Measurements from ENCODE around the gene LDLRAD4.
"Not testable (repeated sequence)": the region's sequence is repeated elsewhere in the genome, so short reads cannot be mapped to it uniquely, and the experiment has no call there.

LDLRAD4 gene

GRCh38 chr18:13464432-13465123 is 246.0 kb downstream of the LDLRAD4 start:
- DNase-seq (ENCODE audit: low read depth, low spot score) = no peak
- H3K4me3 ChIP-seq (ENCODE audit: low read length) = no peak overlapping the region
- no peaks in the 10 kb centered on the region for H3K9me3 ChIP-seq (ENCODE audit: control insufficient read depth, insufficient read depth, low read length)
- no peaks in the 10 kb centered on the region for H3K27me3 ChIP-seq (ENCODE audit: control insufficient read depth, insufficient read depth, low read length)
- H3K36me3 ChIP-seq (ENCODE audit: control insufficient read depth, insufficient read depth, low read length) = no peaks in the 10 kb centered on the region
- H3K4me1 ChIP-seq (ENCODE audit: control insufficient read depth, insufficient read depth, low read length) = no peaks in the 10 kb centered on the region
- no peak overlapping the region for H3K27ac ChIP-seq (ENCODE audit: low read length)
- WGBS (ENCODE audit: insufficient coverage, insufficient read length) = no CpG with 5 or more reads among the region's 14 CpGs

GRCh38 chr18:13465124-13465446 is 246.5 kb downstream of the LDLRAD4 start:
- H3K4me1 ChIP-seq (ENCODE audit: control insufficient read depth, insufficient read depth, low read length) = no peaks in the 10 kb centered on the region
- no peak for DNase-seq (ENCODE audit: low read depth, low spot score)
- WGBS (ENCODE audit: insufficient coverage, insufficient read length) = no CpG with 5 or more reads among the region's 4 CpGs
- no peaks in the 10 kb centered on the region for H3K27me3 ChIP-seq (ENCODE audit: control insufficient read depth, insufficient read depth, low read length)
- no peak overlapping the region for H3K27ac ChIP-seq (ENCODE audit: low read length)
- no peaks in the 10 kb centered on the region for H3K9me3 ChIP-seq (ENCODE audit: control insufficient read depth, insufficient read depth, low read length)
- H3K36me3 ChIP-seq (ENCODE audit: control insufficient read depth, insufficient read depth, low read length) = no peaks in the 10 kb centered on the region
- H3K4me3 ChIP-seq (ENCODE audit: low read length) = no peak overlapping the region

GRCh38 chr18:13465476-13465875 is 246.9 kb downstream of the LDLRAD4 start:
- H3K9me3 ChIP-seq (ENCODE audit: control insufficient read depth, insufficient read depth, low read length) = no peaks in the 10 kb centered on the region
- DNase-seq (ENCODE audit: low read depth, low spot score) = no peak
- H3K4me1 ChIP-seq (ENCODE audit: control insufficient read depth, insufficient read depth, low read length) = no peaks in the 10 kb centered on the region
- no peaks in the 10 kb centered on the region for H3K36me3 ChIP-seq (ENCODE audit: control insufficient read depth, insufficient read depth, low read length)
- no peaks in the 10 kb centered on the region for H3K27me3 ChIP-seq (ENCODE audit: control insufficient read depth, insufficient read depth, low read length)
- H3K4me3 ChIP-seq (ENCODE audit: low read length) = no peak overlapping the region
- WGBS (ENCODE audit: insufficient coverage, insufficient read length) = no CpG with 5 or more reads among the region's 5 CpGs
- no peak overlapping the region for H3K27ac ChIP-seq (ENCODE audit: low read length)

GRCh38 chr18:13470516-13471197 is 252.1 kb downstream of the LDLRAD4 start:
- Histone ChIP-seq H3K36me3 (ENCODE audit: control insufficient read depth, insufficient read depth, low read length) (no peaks in the 10 kb centered on the region), H3K4me1 (ENCODE audit: control insufficient read depth, insufficient read depth, low read length) (no peaks in the 10 kb centered on the region), H3K27me3 (ENCODE audit: control insufficient read depth, insufficient read depth, low read length) (no peaks in the 10 kb centered on the region), H3K9me3 (ENCODE audit: control insufficient read depth, insufficient read depth, low read length) (no peaks in the 10 kb centered on the region), H3K27ac (ENCODE audit: low read length) (no peak overlapping the region), H3K4me3 (ENCODE audit: low read length) (no peak overlapping the region)
- DNase-seq (ENCODE audit: low read depth, low spot score) = no peak
- WGBS (ENCODE audit: insufficient coverage, insufficient read length) = no CpG with 5 or more reads among the region's 10 CpGs

GRCh38 chr18:13471198-13471845 is 252.8 kb downstream of the LDLRAD4 start:
- H3K4me3 ChIP-seq (ENCODE audit: low read length) = no peak overlapping the region
- H3K27me3 ChIP-seq (ENCODE audit: control insufficient read depth, insufficient read depth, low read length) = no peaks in the 10 kb centered on the region
- no peak overlapping the region for H3K27ac ChIP-seq (ENCODE audit: low read length)
- no peak for DNase-seq (ENCODE audit: low read depth, low spot score)
- H3K9me3 ChIP-seq (ENCODE audit: control insufficient read depth, insufficient read depth, low read length) = no peaks in the 10 kb centered on the region
- WGBS (ENCODE audit: insufficient coverage, insufficient read length) = no CpG with 5 or more reads among the region's 17 CpGs
- no peaks in the 10 kb centered on the region for H3K4me1 ChIP-seq (ENCODE audit: control insufficient read depth, insufficient read depth, low read length)
- no peaks in the 10 kb centered on the region for H3K36me3 ChIP-seq (ENCODE audit: control insufficient read depth, insufficient read depth, low read length)

GRCh38 chr18:13471971-13472628 is 253.5 kb downstream of the LDLRAD4 start:
- no peak overlapping the region for H3K4me3 ChIP-seq (ENCODE audit: low read length)
- H3K27me3 ChIP-seq (ENCODE audit: control insufficient read depth, insufficient read depth, low read length) = no peaks in the 10 kb centered on the region
- no peak overlapping the region for H3K27ac ChIP-seq (ENCODE audit: low read length)
- DNase-seq (ENCODE audit: low read depth, low spot score) = no peak
- H3K9me3 ChIP-seq (ENCODE audit: control insufficient read depth, insufficient read depth, low read length) = no peaks in the 10 kb centered on the region
- H3K36me3 ChIP-seq (ENCODE audit: control insufficient read depth, insufficient read depth, low read length) = no peaks in the 10 kb centered on the region
- no CpG with 5 or more reads among the region's 17 CpGs for WGBS (ENCODE audit: insufficient coverage, insufficient read length)
- no peaks in the 10 kb centered on the region for H3K4me1 ChIP-seq (ENCODE audit: control insufficient read depth, insufficient read depth, low read length)

GRCh38 chr18:13473751-13474150 is 255.2 kb downstream of the LDLRAD4 start:
- H3K9me3 ChIP-seq (ENCODE audit: control insufficient read depth, insufficient read depth, low read length) = no peaks in the 10 kb centered on the region
- no CpG with 5 or more reads among the region's 6 CpGs for WGBS (ENCODE audit: insufficient coverage, insufficient read length)
- no peaks in the 10 kb centered on the region for H3K36me3 ChIP-seq (ENCODE audit: control insufficient read depth, insufficient read depth, low read length)
- H3K4me3 ChIP-seq (ENCODE audit: low read length) = no peak overlapping the region
- H3K27ac ChIP-seq (ENCODE audit: low read length) = no peak overlapping the region
- DNase-seq (ENCODE audit: low read depth, low spot score) = no peak
- no peaks in the 10 kb centered on the region for H3K27me3 ChIP-seq (ENCODE audit: control insufficient read depth, insufficient read depth, low read length)
- no peaks in the 10 kb centered on the region for H3K4me1 ChIP-seq (ENCODE audit: control insufficient read depth, insufficient read depth, low read length)

GRCh38 chr18:13474336-13474735 is 255.8 kb downstream of the LDLRAD4 start:
- DNase-seq (ENCODE audit: low read depth, low spot score) = no peak
- no peak overlapping the region for H3K27ac ChIP-seq (ENCODE audit: low read length)
- no peaks in the 10 kb centered on the region for H3K9me3 ChIP-seq (ENCODE audit: control insufficient read depth, insufficient read depth, low read length)
- H3K27me3 ChIP-seq (ENCODE audit: control insufficient read depth, insufficient read depth, low read length) = no peaks in the 10 kb centered on the region
- no peak overlapping the region for H3K4me3 ChIP-seq (ENCODE audit: low read length)
- no peaks in the 10 kb centered on the region for H3K4me1 ChIP-seq (ENCODE audit: control insufficient read depth, insufficient read depth, low read length)
- WGBS (ENCODE audit: insufficient coverage, insufficient read length) = no CpG with 5 or more reads among the region's 3 CpGs
- H3K36me3 ChIP-seq (ENCODE audit: control insufficient read depth, insufficient read depth, low read length) = no peaks in the 10 kb centered on the region

GRCh38 chr18:13474907-13475545 is 256.5 kb downstream of the LDLRAD4 start:
- WGBS (ENCODE audit: insufficient coverage, insufficient read length) = no CpG with 5 or more reads among the region's 6 CpGs
- H3K27ac ChIP-seq (ENCODE audit: low read length) = no peak overlapping the region
- no peaks in the 10 kb centered on the region for H3K36me3 ChIP-seq (ENCODE audit: control insufficient read depth, insufficient read depth, low read length)
- DNase-seq (ENCODE audit: low read depth, low spot score) = no peak
- no peaks in the 10 kb centered on the region for H3K9me3 ChIP-seq (ENCODE audit: control insufficient read depth, insufficient read depth, low read length)
- H3K27me3 ChIP-seq (ENCODE audit: control insufficient read depth, insufficient read depth, low read length) = no peaks in the 10 kb centered on the region
- no peak overlapping the region for H3K4me3 ChIP-seq (ENCODE audit: low read length)
- no peaks in the 10 kb centered on the region for H3K4me1 ChIP-seq (ENCODE audit: control insufficient read depth, insufficient read depth, low read length)

GRCh38 chr18:13476312-13476711 is 257.8 kb downstream of the LDLRAD4 start:
- DNase-seq (ENCODE audit: low read depth, low spot score); H3K9me3 ChIP-seq (ENCODE audit: control insufficient read depth, insufficient read depth, low read length); H3K4me1 ChIP-seq (ENCODE audit: control insufficient read depth, insufficient read depth, low read length); H3K27ac ChIP-seq (ENCODE audit: low read length); H3K27me3 ChIP-seq (ENCODE audit: control insufficient read depth, insufficient read depth, low read length); H3K36me3 ChIP-seq (ENCODE audit: control insufficient read depth, insufficient read depth, low read length); H3K4me3 ChIP-seq (ENCODE audit: low read length): not testable (repeated sequence)
- WGBS (ENCODE audit: insufficient coverage, insufficient read length) = no CpG with 5 or more reads among the region's 4 CpGs
